HG03457 (cell line): Measurements from ENCODE around the gene RAB31.

Experiments used
- ATAC-seq: cut with Tn5 transposase; IDR thresholded peaks from one replicate; pipeline ENCODE4 v1.9.1; 2021; ENCODE audit warnings: moderate number of reproducible peaks; ENCODE audit not compliant: unreplicated experiment

The RAB31 gene

DNA sequence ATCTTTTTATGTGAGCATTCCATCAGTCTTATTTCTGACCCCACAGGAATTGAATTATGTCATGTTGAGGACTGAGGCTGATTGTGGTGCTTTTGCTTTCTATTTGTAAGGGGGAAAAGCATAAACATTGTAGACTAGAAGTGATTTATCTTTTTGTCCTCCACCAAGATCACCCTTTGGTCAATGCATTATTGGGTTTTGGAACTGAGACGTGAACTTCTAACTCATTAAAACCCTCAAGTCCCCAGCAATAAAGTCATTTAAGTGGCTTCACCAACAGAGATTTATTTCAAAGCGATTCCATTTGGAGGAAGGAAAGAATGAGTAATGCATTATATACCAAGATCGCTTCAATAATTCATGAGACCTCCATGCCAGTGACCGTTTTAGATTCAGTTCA, 102.2 kb downstream of the RAB31 start:
- ATAC-seq = no peak

DNA sequence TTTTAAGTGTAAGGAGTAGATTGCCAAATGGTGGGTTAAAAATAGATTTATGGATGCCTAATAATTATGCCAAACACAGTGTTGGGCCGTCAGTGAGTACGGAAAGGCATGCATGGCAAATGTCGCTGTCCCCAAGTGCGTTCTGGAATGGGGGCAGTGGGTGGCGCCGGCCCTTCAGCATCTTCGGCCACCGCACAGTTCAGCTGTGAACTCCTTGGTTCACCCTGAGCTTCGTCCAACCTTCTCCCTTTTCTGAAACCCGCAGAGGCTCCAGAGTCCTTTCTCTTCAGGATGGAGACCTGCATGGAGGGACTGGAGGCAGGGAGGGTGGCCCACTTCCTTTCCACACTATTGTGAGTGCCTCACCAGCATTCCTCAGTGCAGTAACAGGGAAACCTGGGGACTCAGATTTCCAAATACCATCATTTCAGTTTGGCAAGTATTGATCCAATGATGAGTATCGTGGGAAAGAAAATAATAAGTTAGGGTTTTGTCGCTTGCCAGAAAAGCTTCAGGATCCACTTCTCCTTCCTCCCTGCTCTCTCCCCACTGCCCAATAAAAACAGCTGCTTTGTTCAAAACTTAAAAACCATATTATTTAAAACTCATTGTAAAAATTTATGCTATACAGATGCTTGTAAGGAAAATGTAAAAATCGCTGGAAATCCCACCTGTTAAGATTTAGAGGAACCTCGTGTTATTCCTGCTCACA, 103.0 kb downstream of the RAB31 start:
- no peak for ATAC-seq

DNA sequence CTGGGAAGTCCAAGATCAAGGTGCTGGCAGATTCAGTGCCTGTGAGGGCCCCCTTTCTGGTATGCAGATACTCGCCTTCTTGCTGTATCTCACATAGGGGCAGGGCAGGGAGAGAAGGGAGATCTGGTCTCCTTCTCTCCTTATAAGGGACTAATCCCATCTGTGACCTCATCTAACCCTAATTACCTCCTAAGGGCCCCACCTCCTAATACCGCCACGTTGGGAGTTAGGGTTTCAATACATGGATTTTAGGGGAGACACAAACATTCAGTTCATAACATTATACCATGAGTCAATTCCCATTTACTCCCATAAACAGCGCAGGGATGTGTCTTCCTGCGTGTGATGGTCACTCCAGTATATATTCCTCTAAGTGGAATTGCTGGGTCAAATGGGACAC, 103.9 kb downstream of the RAB31 start:
- no peak for ATAC-seq

DNA sequence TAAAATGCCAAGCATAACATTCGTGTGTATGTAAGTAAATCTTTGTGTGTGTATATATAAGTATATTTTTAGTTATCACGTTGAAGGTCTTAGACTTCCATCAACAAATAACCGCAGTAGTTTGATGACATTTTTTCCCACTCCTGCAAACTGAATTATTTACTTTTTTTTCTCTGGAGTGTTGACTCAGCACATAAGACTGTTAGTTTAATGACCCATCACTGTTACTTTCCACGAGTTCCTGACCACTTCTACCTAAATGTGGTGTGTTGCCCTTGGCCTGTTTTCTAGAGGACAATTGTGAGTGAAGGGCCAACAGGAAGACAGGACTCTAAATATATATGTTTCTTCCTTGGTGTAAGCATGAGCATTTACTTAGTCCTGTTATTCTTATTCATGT, 106.3 kb downstream of the RAB31 start:
- no peak for ATAC-seq

DNA sequence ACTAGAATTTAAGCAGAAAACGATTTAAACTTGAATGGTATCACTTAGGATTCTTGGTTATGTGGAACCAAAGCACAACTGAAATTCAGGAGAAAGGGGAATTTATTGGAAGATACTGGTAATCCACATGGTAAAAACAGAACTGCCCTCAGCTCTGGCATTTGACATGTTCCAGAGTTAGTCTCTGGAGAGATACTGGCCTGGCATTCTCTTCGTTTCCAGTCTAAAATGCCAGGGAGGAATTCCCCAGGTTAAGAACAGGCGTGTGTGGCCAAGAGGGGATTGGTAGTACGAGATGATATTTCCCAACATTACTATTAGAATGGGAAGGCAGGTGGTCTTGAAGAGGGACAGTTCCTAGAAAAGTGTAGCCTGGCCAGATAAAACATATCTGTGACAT, 109.2 kb downstream of the RAB31 start:
- no peak for ATAC-seq

DNA sequence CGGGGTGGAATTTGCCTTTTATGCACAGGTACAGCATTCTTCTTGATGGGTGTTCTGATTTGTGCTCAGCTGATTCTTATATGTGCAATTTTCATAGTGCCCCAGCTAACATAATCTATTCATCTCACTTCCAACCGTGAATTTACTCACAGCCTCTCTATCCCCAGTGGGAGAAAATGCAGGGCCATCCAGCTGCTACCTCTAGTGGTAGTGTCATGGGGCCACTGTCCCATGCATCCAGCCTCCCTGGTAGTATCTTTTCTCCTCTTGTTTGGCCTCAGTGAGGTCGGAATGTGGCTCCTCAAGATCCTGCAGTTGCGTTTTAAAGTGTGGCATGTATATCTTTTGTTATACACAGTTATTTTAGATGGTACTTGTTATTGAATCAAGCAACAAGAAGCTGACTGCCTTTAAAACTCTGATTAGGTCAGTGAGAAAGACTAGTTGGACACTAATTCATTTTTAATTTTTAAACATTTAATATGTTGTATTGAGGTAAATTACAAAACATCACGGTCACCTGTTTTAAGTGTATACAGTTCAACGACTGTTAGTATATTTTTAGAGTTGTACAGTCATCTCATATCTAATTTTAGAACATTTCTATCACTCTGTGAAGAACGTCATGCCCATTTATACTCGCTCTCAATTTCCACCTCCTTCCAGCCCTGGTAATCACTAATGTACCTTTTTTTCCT, 109.8 kb downstream of the RAB31 start:
- ATAC-seq = no peak

DNA sequence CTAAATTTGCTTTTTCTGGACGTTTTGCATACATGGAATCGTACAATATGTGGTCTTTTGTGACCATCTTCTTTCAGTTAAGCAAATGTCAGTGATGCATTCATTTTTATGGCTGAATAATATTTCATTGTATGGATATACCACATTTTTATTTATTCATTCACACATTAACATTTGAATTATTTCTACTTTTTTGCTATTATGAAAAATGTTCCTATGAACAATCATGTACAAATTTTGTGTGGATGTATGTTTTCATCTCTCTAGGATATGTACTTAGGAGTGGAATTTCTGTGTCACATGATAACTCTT, 110.3 kb downstream of the RAB31 start:
- ATAC-seq = no peak

DNA sequence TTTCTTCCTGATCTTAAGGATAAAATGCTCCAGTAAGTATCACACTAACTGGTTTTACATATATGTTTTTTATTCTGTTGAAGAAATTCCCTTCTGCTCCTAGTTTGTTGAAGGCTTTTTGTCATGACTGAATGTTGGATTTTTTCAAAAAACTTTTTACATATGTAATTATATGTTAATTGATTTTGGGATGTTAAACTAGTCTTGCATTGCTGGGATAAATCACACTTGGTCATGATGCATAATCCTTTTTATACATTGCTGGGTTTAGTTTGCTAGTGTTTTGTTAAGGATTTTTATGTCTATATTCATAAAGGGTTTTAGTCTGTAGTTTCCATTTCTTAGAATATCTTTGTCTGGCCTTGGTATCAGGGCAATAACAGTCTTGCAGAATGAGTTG, 112.0 kb downstream of the RAB31 start:
- no peak for ATAC-seq

DNA sequence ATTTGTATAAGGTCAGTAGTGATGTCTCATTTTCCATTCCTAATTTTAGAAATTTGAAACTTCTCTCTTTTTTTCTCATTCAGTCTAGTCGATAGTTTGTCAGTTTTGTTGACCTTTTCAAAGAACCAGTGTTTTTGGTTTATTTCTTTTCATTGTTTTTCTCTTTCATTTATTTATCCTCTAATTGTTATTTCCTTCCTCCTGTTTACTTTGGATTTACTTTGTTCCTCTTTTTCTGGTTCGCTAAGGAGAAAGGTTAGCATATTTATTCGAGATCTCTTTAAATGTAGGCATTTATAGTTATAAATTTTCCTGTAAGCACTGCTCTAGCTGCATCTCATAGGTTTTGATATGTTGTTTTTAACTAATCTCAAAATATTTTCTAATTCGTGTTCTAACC, 112.6 kb downstream of the RAB31 start:
- ATAC-seq = no peak

DNA sequence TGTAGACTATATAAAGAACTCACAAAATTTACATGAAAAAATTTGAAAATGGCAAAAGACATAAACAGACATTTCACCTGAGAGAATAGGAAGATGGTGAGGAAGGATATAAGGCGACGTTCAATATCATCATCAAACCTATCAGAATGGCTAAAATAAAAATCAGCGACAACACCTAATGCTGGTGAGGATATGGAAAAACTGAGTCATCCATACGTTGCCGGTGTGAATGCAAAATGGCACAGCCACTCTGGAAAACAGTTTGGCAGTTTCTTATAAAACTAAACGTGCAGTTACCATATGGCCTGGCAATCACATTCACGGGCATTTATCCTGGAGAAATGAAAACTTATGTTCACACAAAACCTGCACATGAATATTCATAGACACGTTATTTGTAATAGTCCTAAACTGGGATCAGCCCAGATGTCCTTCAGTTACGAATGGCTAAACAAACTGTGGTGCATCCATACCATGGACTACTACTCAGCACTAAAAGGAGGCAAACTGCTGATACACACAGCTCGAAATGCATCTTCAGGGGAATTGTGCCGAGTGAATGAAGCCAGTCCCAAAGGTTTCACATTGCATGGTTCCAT, 114.6 kb downstream of the RAB31 start:
- ATAC-seq = no peak

DNA sequence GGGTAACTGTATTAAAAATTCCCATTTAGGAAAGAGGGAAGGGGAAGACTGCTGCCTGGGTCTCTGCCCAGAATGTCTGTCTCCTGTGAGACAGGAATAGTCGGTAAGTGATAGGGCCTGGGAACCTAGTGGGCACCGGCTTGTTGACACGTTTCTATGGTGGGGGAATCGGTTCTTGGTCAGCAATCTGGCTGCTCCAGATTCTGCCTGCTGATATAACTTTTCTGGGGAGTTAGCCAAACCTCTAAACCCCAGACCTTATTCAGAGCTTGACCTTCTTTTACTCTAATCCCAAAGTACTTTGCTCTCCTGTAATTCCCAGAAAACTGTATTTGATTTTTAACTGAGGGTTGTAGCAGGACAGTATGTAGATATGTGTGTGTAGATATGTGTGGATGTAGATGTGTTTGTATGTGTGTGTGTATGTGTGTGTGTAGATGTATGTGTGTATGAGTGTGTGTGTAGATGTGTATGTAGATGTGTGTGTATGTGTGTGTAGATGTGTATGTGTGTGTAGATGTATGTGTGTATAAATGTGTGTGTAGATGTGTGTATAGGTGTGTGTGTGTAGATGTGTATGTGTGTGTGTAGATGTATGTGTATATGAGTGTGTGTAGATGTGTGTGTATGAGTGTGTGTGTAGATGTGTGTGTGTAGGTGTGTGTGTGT, 115.8 kb downstream of the RAB31 start:
- ATAC-seq = no peak

DNA sequence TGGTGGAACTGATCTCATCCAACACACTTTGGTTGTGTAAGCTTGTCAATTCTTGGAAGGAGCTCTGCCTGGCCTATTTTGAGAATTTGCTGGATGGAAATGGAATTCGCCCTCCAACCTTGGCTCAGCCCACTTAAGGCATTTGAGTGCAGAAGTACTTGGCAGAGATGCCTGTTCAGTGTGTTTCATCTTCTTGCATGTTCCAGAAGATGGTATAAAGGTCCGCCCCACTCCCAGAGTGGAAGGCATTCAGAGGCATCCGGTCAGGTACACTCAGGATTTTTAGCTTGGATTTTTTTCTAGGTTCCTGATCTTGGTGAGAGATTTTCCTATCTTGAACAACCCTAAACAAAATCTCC, 116.4 kb downstream of the RAB31 start:
- ATAC-seq = no peak

DNA sequence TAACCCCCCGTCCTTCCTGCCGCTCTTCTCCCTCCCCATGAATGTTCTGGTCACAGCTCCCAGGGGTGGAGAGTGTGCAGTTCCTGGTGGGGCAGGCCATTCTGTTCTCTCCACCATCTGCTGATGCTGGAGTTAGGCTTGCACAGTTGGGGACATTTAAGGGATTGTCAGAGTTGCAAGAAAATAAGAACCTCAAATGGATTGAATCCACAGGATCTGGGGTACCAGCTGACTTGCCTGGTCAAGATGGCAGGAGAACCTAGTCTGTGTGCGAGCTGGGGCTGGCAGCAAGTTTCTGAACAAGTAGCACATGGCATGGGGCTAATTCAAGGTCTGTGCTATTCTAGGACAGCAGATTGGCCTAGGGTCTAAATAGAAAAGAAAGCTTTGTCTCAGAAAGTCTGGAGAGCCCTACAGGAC, 116.9 kb downstream of the RAB31 start:
- no peak for ATAC-seq

DNA sequence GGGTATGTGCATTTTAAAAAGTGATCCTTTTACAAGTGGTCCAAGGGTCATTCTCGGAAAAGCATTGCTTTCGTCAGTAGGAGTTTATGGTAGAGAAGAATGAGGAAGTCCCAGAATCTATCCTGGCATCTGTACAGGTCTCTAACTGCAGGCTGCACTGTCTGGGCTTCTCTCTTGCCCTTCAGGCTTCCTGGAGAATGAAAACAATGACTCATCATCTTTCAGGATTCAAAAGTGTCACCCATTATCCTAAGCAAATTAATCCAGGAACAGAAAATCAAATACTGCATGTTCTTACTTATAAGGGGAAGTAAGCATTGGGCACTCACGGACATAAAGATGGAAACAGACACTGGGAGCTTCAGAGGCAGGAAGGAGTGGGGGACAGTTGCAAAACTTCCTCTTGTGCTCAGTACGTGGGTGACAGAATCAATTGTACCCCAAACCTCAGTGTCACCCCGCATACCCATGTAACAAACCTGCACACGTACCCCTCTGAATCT, 117.5 kb downstream of the RAB31 start:
- ATAC-seq = no peak

DNA sequence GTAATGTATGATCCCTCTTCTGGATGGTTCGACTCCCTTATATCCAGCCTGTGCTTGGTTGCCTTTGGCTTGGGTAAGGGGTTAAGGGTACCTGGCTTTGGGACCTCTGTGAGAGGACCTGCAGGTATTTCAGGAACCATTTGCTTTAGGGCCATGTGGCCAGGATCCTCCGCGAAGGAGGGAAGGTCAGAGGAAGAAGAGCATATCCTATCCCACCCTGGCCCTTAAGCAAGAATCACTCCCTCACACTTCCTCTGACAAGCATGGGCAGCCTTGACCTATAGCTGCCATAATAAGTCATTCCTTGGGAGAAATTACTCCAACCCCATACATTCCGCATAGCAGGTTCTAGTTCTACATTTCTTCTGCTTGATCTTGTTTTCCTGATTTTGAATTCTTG, 118.6 kb downstream of the RAB31 start:
- no peak for ATAC-seq

DNA sequence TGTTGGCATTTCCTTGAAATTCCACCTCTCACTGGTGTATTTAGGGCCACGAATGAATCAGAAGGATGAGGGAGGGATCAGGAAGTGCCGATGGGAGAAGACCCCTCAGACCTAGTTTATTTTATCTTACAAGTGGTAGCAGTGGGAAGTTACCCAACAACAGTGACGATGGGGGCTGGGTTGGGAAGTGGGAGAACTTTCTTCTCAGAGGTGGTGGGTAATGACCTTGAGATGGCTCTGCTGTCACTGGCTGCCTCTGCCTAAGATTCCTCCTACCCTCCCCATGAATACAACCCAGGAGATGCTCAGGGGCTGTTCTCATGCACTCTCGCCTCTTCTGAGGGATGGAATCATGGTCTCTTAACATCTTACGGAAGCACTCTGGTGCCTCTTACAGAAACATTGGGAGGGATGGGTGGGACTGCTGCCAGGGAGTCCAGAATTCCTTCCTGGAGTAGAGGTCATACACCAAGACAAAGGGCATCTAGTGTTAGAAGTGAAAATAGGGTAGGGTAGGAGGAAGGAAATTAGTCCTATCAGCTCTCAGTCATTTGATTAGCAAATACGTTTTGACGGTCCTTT, 119.2 kb downstream of the RAB31 start:
- ATAC-seq = no peak

DNA sequence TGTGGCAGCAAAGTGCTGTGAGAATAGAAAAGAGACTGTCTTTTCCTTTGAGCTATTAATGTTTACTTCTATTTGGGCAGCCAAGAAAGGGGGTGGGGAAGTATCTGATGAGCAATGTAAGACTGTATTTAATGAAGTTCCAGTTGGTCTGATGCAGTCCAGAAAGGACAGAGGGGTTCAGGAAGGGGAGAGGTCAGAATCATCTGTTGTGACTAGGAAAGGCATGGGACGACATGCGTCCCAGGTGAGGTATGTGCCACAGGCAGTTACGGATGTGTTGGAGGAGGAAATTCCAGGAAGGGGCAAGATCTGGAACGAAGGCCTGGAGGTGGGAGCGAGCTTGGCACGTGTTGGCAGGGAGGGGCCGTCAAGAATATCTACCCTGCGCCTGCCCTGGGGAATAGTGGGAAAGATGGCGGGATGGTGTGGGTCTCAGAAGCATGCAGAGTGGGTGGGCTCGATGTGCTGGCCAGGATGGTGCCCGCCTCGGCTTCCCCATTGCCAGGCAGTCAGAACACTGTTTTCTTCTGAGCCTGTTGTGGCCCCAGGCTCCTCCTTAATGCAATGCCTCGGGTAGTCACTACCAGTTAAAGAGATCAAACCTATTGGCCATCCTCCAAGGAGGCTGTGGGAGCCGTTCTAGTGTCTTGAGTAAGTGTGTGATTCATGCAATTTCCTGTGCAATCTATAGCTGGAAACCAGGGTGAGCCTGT, 119.8 kb downstream of the RAB31 start:
- ATAC-seq = no peak

DNA sequence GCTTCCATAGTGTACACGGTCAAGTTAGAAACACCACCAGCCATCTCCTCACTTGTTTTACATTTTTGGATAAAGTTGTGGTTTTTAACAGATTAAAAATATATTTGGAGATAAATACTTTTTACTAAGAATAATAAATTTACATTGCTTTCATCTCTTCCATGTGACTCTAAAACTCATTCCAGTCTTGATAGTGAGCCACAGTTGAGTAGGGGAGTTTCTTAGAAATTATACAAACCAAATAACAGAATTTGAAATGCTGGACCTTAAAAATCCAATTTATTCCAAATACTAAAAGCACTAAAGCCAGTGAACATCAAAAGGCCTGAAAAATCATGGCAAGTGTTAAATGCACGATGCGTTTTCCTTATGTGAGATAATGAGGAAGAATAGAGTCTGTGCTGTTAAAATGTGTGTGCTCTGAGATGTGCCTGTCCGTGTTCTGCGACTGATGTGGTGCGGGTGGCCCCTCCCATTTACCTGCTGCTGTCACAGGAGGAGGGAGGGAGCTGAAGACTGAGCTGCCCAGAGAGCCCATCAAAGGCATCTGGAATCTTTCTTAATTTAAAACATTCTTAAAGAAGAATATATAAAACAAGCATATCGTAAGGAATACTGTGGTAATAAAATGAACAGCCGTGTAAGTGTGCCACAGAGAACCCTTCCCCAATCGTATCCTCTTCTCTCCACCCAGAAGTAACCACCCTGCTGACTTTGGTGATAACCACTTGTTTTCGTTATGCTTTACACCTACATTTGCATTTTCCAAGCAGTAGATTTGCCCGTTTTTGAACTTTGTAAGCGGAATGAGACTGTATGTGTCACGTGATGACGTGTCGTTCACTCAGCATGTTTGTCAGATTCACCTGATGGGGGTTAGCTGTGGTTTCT, 120.7 kb downstream of the RAB31 start:
- no peak for ATAC-seq

DNA sequence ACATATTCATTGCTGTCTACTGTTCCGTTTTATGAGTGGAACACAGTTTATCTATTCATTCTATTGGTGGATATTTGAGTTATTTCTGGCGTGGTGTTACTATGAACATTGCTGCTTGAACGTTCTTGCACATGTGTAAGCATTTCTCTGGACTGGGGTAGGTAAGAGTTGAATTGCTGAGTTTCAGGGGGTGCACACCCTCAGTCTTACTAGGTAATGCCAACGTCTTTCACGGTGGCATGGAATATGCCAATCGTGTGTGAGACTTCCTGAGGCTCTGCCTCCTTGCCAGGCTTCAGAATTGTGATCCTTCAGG, 121.3 kb downstream of the RAB31 start:
- ATAC-seq = no peak
